HG02759 (cell line): ENCODE data around the gene ZSCAN5A.
"Not testable (repeated sequence)": the region's sequence is repeated elsewhere in the genome, so short reads cannot be mapped to it uniquely, and the experiment has no call there.

Experiments used
- ATAC-seq: cut with Tn5 transposase; IDR thresholded peaks from one replicate; pipeline ENCODE4 v1.9.1; 2021; ENCODE audit warnings: mild to moderate bottlenecking, moderate library complexity; ENCODE audit not compliant: unreplicated experiment

Gene ZSCAN5A

DNA sequence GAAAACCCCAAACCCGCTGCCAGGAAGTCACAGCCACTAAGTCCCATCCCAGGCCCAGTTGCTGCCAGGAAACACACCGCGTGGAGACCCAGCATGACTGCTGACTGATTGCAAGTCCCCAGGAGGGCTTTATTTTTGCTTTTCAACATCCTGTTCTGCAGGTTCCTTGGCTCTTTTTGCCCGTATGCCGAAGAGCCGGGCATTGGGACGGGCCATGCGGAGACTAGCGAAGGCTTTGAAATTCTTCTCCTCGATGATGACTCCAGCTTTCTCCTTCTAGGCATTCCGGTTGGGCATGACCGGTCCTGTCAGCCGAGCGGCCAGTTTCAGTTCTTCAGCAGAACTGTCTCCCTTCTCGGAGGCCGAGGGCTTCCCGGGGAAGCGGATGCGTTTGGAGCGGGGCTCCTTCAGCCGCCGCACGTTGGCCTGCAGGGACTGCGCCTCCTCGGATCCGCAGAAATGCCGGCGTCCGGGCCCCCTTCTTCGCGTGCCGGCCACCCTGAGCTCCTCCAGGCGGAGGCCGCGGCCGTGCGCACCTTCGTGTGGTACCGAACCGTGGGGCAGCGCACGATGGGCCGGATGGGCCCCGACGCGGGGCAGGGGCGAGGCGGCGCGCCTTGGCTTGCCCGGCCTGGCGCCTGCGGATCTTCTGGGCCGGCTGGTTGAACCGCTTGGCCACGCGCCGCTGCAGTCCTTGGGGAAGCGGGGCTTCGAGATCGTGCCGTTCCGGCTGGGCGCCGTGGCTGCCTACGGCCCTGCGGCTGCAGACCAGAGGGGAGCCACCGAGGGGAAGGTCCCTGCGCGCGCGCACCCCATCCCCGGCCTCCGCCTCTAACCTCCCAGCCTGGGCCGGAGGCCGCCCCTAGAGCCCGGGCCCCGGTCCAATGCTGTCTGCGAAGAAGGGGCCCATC is 97.3 kb downstream of the ZSCAN5A start:
- no peak for ATAC-seq

DNA sequence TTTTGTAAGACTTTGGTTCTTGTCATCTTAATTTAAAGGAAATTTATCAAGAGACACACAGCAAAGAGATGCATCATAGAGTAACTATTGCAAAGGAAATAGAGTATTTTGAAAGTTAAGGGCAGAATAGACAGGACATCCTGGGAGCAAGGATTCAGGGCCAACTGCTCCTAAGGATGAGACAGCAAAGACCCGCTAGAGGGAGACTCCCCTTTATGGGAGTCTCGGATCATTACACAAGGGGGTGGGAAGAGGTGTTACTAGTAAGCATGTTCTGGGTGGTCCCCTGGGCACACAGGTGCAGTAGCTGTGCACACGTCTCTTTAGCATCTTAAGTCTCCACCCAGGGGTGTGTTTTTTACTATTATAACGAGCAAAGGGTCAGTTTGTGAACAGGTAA is 102.9 kb downstream of the ZSCAN5A start:
- ATAC-seq, result no peak

DNA sequence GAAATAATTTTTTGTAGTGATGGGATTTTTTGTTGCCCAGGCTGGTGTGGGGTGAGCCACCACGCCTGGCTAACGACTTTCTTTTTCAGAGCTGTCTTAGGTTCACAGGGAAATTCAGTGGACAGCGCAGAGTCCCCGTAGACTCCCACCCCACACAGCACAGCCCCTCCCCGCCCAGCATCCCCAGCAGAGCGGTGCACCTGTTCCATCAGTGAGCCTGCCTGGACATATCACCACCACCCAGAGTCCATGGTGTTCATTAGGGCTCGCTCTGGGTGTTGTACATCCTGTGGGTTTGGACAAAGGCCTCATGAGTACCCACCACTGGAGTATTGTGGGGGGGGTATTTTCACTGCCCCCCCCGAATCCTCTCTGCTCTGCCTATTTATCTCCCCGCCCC is 104.6 kb downstream of the ZSCAN5A start:
- not testable (repeated sequence) for ATAC-seq

DNA sequence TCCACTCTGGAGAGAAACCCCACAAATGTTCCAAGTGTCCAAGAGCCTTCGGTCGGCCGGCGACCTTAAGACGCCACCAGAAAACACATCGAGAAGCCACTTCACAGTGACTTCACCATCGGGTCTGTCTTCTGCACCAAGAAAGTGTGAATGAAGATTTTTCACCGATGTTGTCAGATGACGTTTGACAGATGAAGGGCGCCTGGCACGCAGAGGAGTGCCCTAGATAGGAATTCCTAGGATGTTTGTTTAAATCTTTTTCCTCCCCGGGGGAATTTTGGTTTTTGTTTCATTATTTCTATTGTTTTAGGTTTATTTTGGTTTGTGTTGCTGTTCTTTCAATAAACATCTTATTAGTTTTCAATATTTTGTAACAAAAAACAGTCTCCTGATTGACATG is 105.5 kb downstream of the ZSCAN5A start:
- ATAC-seq, result no peak

DNA sequence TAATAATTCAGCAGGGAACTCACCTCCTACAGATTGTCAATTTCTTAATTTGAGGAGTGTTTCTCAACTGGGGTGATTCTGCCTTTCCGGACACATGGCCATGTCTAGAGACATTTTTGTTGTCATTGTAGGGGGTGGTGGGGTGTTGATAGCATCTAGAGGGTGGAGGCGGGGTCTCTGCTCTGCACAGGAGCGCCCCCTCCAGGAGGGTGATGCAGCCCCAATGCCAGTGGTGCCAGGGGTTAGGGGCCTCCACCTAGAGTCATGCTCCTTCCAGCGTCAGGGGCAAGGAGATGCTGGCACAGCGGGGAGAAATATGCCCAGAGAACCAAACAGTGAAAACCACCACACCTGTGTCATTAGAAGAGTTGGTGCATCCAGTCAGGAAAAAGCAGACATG is 107.1 kb downstream of the ZSCAN5A start:
- ATAC-seq, result not testable (repeated sequence)

DNA sequence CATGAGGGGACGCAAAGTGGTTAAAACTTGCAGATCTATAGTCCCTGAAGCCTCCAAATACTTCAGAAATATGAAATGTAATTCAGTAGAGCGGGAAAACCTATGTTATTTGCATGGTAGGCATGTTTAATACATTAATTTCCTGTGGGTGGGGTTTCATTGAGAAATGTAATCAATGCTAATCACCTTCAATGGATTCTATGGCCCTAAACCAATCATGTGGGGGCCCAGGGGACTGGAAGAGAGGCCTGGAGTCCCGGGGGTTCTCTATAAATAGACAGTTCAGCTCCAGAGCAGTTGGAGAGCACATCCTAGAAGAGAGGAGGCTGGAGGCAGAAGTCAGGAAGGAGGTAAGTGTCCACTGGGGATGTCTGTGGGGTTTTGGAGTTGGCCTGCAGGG is 112.7 kb downstream of the ZSCAN5A start, which contains the start of gene ZSCAN5C:
TSS of gene ZSCAN5C (plus strand) at position 301 of the 400 bp plus-strand sequence. CDS start 3,641 bp downstream, outside the sequence.
- no peak for ATAC-seq

DNA sequence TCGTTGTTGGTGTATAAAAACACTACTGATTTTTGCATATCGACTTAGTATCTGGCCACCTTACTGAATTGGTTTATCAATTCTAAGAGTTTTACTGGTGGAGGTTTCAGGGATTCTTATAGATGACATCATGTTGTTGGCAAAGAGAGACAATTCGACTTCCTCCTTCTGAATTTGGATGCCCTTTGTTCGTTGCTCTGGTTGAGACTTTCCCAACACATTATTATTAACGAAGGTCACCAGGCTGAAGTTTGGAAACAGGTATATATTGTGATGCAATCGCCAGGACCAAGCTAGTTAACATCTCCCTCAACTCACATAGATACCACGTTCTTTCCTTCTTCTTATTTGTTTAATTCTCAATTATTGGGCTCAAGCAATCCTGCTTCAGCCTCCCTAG is 115.0 kb downstream of the ZSCAN5A start:
- no peak for ATAC-seq

DNA sequence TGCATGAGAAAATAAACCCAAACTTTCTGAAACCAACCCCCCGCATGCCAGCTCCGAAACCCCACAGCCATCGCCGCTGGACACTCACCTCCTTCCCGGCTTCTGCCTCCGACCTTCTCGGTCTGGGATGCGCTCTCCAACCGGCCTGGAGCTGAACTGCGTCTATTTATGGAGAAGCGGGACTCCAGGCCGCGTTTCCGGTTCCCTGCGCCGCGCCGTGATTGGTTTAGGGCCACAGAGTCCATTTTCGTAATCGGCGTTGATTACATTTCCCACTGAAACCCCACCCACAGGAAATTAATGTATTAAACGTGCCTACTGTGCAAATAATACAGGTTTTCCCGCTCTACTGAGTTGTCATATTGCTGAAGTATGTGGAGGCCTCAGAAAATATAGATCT is 117.0 kb downstream of the ZSCAN5A start, which contains the start of gene ZSCAN5B:
TSS of gene ZSCAN5B (minus strand) at position 138 of the 400 bp plus-strand sequence. CDS start 4,731 bp downstream, outside the sequence.
- ATAC-seq, result not testable (repeated sequence)

DNA sequence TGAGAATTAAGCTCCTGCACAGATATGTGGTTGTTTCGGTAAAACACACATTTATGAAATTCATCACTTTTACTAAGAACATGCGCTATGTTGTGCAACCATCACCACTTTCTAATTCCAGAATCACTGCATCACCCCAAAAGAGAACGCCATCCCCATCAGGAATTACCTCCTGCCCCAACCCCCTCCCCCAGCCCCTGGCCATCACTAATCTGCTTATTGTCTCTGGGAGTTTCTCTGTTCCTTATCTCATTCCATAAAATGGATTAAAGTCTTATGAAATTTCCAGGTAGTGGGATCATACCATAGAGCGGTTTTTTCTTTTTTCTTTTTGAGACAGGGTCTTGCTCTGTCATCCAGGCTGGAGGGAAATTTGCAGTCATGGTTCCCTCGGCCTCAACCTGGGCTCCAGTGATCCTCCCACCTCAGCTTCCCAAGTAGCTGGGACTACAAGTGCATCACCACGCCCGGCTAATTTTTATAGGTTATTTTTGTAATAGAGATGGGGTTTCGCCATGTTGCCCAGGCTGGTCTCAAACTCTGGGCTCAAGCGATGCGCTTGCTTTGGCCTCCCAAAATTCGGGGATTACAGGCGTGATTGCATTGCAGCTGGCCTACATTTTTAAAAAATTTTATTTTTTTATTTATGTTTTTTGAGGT is 120.5 kb downstream of the ZSCAN5A start:
- no peak for ATAC-seq

DNA sequence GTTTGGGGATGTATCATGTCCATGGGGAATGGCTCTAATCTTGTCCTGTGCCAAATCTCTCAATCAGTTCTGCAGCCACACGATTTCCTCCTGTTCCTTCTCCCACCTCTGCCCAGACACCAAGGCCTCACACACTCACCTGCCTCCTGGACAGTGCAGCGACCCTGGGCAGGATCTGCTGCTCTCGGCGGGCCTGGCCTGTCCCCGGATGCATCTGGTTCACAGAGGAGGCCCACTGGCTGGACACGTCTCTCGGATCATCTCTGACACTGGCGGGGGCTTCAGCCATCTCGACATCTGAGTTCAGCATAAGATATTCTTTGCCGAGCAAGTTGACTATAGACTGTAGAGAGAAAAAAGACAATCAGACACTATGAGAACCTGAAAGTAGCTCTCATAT is 122.9 kb downstream of the ZSCAN5A start:
- no peak for ATAC-seq

DNA sequence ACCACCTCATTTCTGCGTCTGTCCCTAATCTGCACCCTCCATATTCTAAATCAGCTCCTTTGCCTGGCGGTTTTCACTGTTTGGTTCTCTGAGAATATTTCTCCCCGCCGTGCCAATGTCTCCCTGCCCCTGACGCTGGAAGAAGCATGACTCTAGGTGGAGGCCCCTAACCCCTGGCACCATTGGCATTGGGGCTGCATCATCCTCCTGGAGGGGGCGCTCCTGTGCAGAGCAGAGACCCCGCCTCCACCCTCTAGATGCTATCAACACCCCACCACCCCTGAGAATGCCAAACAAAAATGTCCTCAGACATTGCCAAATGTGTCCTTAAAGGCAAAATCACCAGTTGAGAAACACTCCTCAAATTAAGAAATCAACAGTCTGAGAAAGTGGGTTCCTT is 123.5 kb downstream of the ZSCAN5A start:
- ATAC-seq, result no peak

DNA sequence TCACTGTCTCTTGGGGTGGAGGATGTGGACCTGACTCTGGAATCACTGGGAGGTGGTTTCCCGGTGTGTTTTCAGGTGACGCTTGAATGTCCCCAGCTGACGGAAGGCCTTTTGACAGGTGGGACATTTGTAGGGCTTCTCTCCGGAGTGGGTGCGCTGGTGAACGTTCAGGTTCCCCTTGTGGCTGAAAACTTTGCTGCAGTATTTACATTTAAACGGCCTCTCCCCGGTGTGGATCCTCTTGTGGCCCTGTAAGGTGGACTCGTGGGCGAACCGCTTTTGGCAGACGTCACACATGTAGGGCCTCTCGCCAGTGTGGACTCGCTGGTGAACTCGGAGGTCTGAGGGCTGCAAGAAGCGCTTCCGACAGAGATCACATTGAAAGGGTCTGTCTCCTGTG is 124.9 kb downstream of the ZSCAN5A start:
- ATAC-seq, result no peak

DNA sequence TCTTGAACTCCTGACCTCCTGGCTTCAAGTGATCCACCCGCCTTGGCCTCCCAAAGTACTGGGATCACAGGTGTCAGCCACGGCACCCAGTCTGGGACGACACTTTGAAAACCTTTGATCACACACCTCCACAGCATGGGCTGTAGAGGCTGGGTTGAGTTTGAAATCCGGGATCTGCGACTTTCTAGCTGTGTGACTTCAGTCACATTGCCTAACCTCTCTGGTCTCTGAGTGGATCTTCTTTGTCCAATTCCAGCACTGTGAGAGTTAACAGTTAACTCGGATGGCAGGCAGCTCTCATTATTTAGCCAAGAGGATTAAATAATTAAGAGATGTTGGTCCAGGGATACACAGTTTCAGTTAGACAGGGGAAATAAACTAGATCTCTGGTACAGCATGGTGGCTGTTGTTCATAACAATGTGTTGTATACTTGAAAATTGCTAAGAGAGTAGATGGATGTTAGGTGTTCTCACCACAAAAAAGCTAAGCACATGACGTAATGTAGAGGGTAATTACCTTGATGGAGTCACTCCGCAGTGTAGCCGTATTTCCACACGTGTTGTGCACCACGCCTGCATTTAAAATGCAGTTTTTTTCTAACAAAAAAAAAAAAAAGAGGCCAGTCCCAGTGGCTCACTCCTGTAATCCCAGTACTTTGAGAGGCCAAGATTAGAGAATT is 136.9 kb downstream of the ZSCAN5A start:
- no peak for ATAC-seq

DNA sequence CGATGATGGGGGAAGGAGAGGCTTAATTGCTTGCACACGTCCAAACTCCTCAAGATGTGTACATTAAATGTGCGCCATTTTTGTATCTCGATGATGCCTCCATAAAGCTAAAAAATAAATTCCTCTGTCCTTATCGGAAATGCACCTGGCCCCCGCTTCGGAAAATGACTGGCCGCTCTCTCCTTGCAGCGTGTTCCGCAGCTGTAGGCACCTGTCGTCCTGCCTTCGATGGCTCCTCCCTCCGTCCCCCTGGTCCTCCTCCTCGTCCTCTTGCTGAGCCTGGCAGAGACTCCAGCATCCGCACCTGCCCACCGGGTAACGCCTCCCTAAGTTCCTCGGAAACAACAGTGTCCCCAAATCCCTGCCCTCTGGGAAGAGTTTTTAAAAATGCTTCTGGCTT is 137.8 kb downstream of the ZSCAN5A start:
- no peak for ATAC-seq

DNA sequence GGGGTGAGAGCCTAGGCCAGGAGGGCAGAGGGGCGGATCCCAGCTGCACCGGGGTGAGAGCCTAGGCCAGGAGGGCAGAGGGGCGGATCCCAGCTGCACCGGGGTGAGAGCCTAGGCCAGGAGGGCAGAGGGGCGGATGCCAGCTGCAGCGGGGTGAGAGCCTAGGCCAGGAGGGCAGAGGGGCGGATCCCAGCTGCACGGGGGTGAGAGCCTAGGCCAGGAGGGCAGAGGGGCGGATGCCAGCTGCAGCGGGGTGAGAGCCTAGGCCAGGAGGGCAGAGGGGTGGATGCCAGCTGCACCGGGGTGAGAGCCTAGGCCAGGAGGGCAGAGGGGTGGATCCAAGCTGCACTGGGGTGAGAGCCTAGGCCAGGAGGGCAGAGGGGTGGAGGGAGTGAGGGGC is 138.3 kb downstream of the ZSCAN5A start:
- ATAC-seq, result not testable (repeated sequence)

DNA sequence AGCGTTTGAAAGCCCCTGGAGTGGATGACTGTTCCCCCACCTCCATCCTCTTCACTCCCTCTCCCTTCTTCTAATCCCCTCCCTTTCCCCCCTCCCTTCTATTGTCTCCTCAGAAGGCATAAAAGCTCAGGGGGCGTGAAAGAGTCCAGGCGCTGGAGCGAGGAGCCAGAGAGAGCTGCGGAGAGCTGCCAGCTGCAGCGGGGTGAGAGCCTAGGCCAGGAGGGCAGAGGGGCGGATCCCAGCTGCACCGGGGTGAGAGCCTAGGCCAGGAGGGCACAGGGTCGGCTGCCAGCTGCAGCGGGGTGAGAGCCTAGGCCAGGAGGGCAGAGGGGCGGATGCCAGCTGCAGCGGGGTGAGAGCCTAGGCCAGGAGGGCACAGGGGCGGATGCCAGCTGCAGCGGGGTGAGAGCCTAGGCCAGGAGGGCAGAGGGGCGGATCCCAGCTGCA is 138.8 kb downstream of the ZSCAN5A start, which contains the start of gene GALP:
TSS of gene GALP (plus strand) at position 148 of the 447 bp plus-strand sequence. CDS start 1,101 bp downstream, outside the sequence.
- ATAC-seq, result not testable (repeated sequence)

DNA sequence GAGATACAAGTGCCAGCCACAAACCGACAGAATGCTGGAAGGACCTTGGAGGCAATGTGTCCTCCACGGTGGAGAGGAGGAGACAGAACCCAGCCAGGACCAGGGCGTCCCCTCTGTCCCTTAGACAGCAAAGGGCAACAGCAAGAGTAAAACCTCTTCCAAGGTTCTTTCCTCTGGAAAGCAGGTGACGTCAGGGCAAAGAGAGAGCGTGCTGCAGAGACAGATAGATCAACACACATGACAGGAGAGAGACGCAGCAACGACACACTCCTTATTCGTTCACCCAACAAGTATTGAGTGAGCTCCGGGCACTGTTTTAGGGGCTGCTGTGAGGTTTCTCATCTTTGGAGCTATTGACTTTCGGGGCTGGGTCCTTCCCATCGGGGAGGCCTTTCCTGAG is 140.1 kb downstream of the ZSCAN5A start:
- ATAC-seq, result no peak

DNA sequence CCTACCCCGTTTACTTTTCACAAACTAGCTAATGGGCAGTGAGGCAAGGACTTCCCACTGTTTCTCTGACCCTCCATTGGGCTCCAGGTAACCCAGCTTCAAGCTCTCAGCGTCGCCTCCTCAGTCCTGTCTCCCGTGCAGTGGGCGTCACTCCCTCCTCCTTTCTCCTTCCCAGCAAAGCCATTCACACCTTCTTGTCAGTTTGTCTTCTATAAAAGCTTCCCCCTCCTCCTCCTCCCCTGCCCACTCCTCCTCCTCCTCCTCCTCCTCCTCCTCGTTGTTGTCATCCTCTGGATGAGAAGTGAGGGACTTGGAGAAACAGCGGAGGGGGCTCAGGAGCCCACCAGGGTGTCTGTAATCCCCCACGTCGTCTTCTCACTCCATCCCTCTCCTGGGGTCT is 140.6 kb downstream of the ZSCAN5A start:
- ATAC-seq, result no peak
